H9 (cell line): ENCODE measurements around the gene SNED1. TPM values are rescaled to one million over a fixed set of nuclear protein-coding genes. Genes with fewer than 3 reads are reported as not detected.

Experiments used
- DNase-seq: peaks from one replicate; pipeline ENCODE4 v3.0.0-alpha.2; 2017
- H2AFZ ChIP-seq: one replicate; pipeline ENCODE4 v1.6.1; 2013; ENCODE audit warnings: mild to moderate bottlenecking, low read length, control low read depth, moderate library complexity
- H2AK5ac ChIP-seq: 2 replicates; pipeline ENCODE4 v1.6.1; 2013; ENCODE audit warnings: low read length, control low read depth, mixed read lengths; ENCODE audit not compliant: insufficient read length
- H2BK120ac ChIP-seq: one replicate; pipeline ENCODE4 v1.6.1; 2013; ENCODE audit warnings: low read depth, mild to moderate bottlenecking, low read length, control low read depth, inconsistent platforms; ENCODE audit not compliant: poor library complexity, severe bottlenecking
- H2BK12ac ChIP-seq: 2 replicates; pipeline ENCODE4 v1.6.1; 2013; ENCODE audit warnings: low read length, control low read depth, mixed read lengths, low read depth; ENCODE audit not compliant: insufficient read length
- H2BK15ac ChIP-seq: 2 replicates; pipeline ENCODE4 v1.6.1; 2013; ENCODE audit warnings: low read depth, low read length, control low read depth
- H2BK20ac ChIP-seq: one replicate; pipeline ENCODE4 v1.6.1; 2013; ENCODE audit warnings: low read depth, mild to moderate bottlenecking, low read length, control low read depth, inconsistent platforms; ENCODE audit not compliant: poor library complexity, severe bottlenecking
- H2BK5ac ChIP-seq: 2 replicates; pipeline ENCODE4 v1.6.1; 2013; ENCODE audit warnings: low read length, control low read depth, mixed read lengths; ENCODE audit not compliant: insufficient read length
- H3K14ac ChIP-seq: 2 replicates; pipeline ENCODE4 v1.6.1; 2013; ENCODE audit warnings: low read length, control low read depth; ENCODE audit not compliant: insufficient read depth
- H3K18ac ChIP-seq: 2 replicates; pipeline ENCODE4 v1.6.1; 2013; ENCODE audit warnings: low read depth, mild to moderate bottlenecking, mixed read lengths, low read length, control low read depth; ENCODE audit not compliant: insufficient read length
- H3K23ac ChIP-seq: 2 replicates; pipeline ENCODE4 v1.6.1; 2013; ENCODE audit warnings: low read length, control low read depth, mixed read lengths, low read depth; ENCODE audit not compliant: insufficient read length
- H3K23me2 ChIP-seq: 2 replicates; pipeline ENCODE4 v1.6.1; 2013; ENCODE audit warnings: low read depth, mild to moderate bottlenecking, mixed read lengths, low read length, control low read depth; ENCODE audit not compliant: insufficient read length, poor library complexity, severe bottlenecking
- H3K27ac ChIP-seq: 2 replicates; pipeline ENCODE4 v1.5.1; 2013; ENCODE audit warnings: low read length, control low read depth, mixed read lengths, low read depth; ENCODE audit not compliant: insufficient read length
- H3K27me3 ChIP-seq: 2 replicates; pipeline ENCODE4 v1.6.1; 2013; ENCODE audit warnings: low read length, control low read depth, inconsistent platforms; ENCODE audit not compliant: insufficient read depth
- H3K4ac ChIP-seq: 2 replicates; pipeline ENCODE4 v1.6.1; 2013; ENCODE audit warnings: low read depth, mild to moderate bottlenecking, control low read depth, inconsistent platforms, low read length, moderate library complexity
- H3K4me1 ChIP-seq: 2 replicates; pipeline ENCODE4 v1.6.1; 2013; ENCODE audit warnings: low read length, control low read depth, inconsistent platforms; ENCODE audit not compliant: insufficient read depth
- H3K4me2 ChIP-seq: 2 replicates; pipeline ENCODE4 v1.6.1; 2013; ENCODE audit warnings: low read length, control low read depth, mixed read lengths; ENCODE audit not compliant: insufficient read length, insufficient read depth
- H3K56ac ChIP-seq: 2 replicates; pipeline ENCODE4 v1.6.1; 2013; ENCODE audit warnings: low read depth, mild to moderate bottlenecking, mixed read lengths, low read length, control low read depth; ENCODE audit not compliant: insufficient read length
- H3K79me1 ChIP-seq: 2 replicates; pipeline ENCODE4 v1.6.1; 2013; ENCODE audit warnings: low read depth, mild to moderate bottlenecking, moderate library complexity, low read length, control low read depth, inconsistent platforms; ENCODE audit not compliant: insufficient read depth, poor library complexity, severe bottlenecking
- H3K79me2 ChIP-seq: 2 replicates; pipeline ENCODE4 v1.6.1; 2013; ENCODE audit warnings: low read length, control low read depth, inconsistent platforms; ENCODE audit not compliant: insufficient read depth
- H3K9ac ChIP-seq: 2 replicates; pipeline ENCODE4 v1.6.1; 2013; ENCODE audit warnings: low read length, control low read depth, mixed read lengths; ENCODE audit not compliant: insufficient read length; ENCODE audit errors: extremely low read depth
- H3K9me3 ChIP-seq: one replicate; pipeline ENCODE4 v1.6.1; 2013; ENCODE audit warnings: low read depth, low read length, inconsistent platforms; ENCODE audit not compliant: control insufficient read depth
- H3T11ph ChIP-seq: one replicate; pipeline ENCODE4 v1.6.1; 2013; ENCODE audit warnings: mild to moderate bottlenecking, low read length, control low read depth, inconsistent platforms
- H4K20me1 ChIP-seq: one replicate; pipeline ENCODE4 v1.6.1; 2013; ENCODE audit not compliant: control insufficient read depth, insufficient read length, insufficient read depth
- H4K5ac ChIP-seq: 2 replicates; pipeline ENCODE4 v1.6.1; 2013; ENCODE audit warnings: low read depth, mild to moderate bottlenecking, mixed read lengths, low read length, control low read depth; ENCODE audit not compliant: insufficient read length
- H4K8ac ChIP-seq: replicated peaks from 2 replicates; pipeline ENCODE4 v1.6.1; 2013; ENCODE audit warnings: low read length, control low read depth, mixed read lengths, low read depth; ENCODE audit not compliant: insufficient read length
- H4K91ac ChIP-seq: 2 replicates; pipeline ENCODE4 v1.6.1; 2013; ENCODE audit warnings: low read depth, mild to moderate bottlenecking, moderate library complexity, mixed read lengths, low read length, control low read depth; ENCODE audit not compliant: insufficient read length
- H3K27ac Mint-ChIP-seq, 3 experiments: 2 replicates in 2 of 3; 3 replicates in 1 of 3; pipeline ENCODE4 v1.8.0; 2020 to 2021; ENCODE audit warnings: mixed read lengths in 3 of 3, mild to moderate bottlenecking in 1 of 3, moderate library complexity in 1 of 3
- H3K27me3 Mint-ChIP-seq: 2 replicates; pipeline ENCODE4 v1.8.0; 2021; ENCODE audit warnings: low read depth, mild to moderate bottlenecking, moderate library complexity, mixed read lengths
- H3K36me3 Mint-ChIP-seq, 3 experiments: 2 replicates in 2 of 3; 3 replicates in 1 of 3; pipeline ENCODE4 v1.8.0; 2020 to 2021; ENCODE audit warnings: low read depth in 3 of 3, mixed read lengths in 3 of 3; ENCODE audit not compliant: insufficient read depth in 1 of 3
- H3K4me1 Mint-ChIP-seq, 2 experiments: 2 replicates each; pipeline ENCODE4 v1.8.0; 2020; ENCODE audit warnings: mixed read lengths in 2 of 2
- H3K4me3 Mint-ChIP-seq, 2 experiments: 2 replicates in 1 of 2; 3 replicates in 1 of 2; pipeline ENCODE4 v1.8.0; 2020 to 2021; ENCODE audit warnings: mild to moderate bottlenecking in 2 of 2, mixed read lengths in 2 of 2, moderate library complexity in 1 of 2
- H3K9me3 Mint-ChIP-seq, 2 experiments: 2 replicates in 1 of 2; 3 replicates in 1 of 2; pipeline ENCODE4 v1.8.0; 2020; ENCODE audit warnings: mild to moderate bottlenecking in 2 of 2, mixed read lengths in 2 of 2, moderate library complexity in 1 of 2
- CTCF ChIP-seq: fragments of 200-600 bp; sonication (generic); conservative IDR thresholded peaks from 3 replicates; pipeline ENCODE4 v1.8.0; 2021; ENCODE audit warnings: antibody characterized with exemption, mild to moderate bottlenecking
- WGBS: extraction: QIAGEN DNeasy Blood & Tissue Kit; methylation state at CpG from one replicate; pipeline ENCODE4 v1.1.7; 2013; ENCODE audit warnings: missing lambda C conversion rate, low lambda C conversion rate, mixed read lengths; ENCODE audit not compliant: insufficient read length; ENCODE audit errors: extremely low coverage; 5-methylcytosine and 5-hydroxymethylcytosine counted together
- total RNA-seq: library from RNA; stranded (reverse); gene quantifications from 2 replicates; pipeline ENCODE4 v1.2.1, GENCODE V29; 2021

The SNED1 gene
- total RNA-seq, 1 experiment from 2014 or later = 2.5 TPM

GRCh38 chr2:241115361-241115760 is 116.9 kb downstream of the SNED1 start:
- Histone ChIP-seq H3K14ac (no peak overlapping the region), H3K79me1 (no peaks in the 10 kb centered on the region), H2BK12ac (no peak overlapping the region), H4K5ac (no peak overlapping the region), H3K79me2 (no peaks in the 10 kb centered on the region), H3K4me1 (no peaks in the 10 kb centered on the region), H3T11ph (no peak overlapping the region), H2BK120ac (no peak overlapping the region), H3K4ac (no peak overlapping the region), H3K9me3 (no peaks in the 10 kb centered on the region), H2BK20ac (no peak overlapping the region), H2BK5ac (no peak overlapping the region), H3K23ac (no peak overlapping the region), H3K18ac (no peak overlapping the region), H3K27me3 (no peaks in the 10 kb centered on the region), H3K9ac (no peak overlapping the region), H3K27ac (no peak overlapping the region), H4K91ac (no peak overlapping the region), H3K4me2 (no peak overlapping the region), H3K23me2 (no peaks in the 10 kb centered on the region), H2AFZ (no peak overlapping the region), H3K56ac (no peak overlapping the region), H4K20me1 (no peaks in the 10 kb centered on the region), H2BK15ac (no peak overlapping the region), H4K8ac (no peak overlapping the region), H2AK5ac (no peak overlapping the region)
- no peak for TF ChIP-seq CTCF
- H3K36me3 Mint-ChIP-seq = peaks cover 5 to 47% (median 42%) of the 10 kb centered on the region in 3 experiments; a peak in 6 of 7 replicates
- no peaks in the 10 kb centered on the region for H3K9me3 Mint-ChIP-seq
- no CpG with 5 or more reads among the region's 8 CpGs for WGBS
- no peaks in the 10 kb centered on the region for H3K4me1 Mint-ChIP-seq
- H3K27ac Mint-ChIP-seq = no peak overlapping the region
- H3K27me3 Mint-ChIP-seq = no peaks in the 10 kb centered on the region
- no peak for DNase-seq
- H3K4me3 Mint-ChIP-seq = no peak overlapping the region
